SIG-M5 (cell line): ENCODE data around the gene WDR76.
"Not testable (repeated sequence)": the region's sequence is repeated elsewhere in the genome, so short reads cannot be mapped to it uniquely, and the experiment has no call there.

ENCODE experiments used
- DNase-seq: peaks from one replicate; lab custom pipeline; 2025; lab: John Stamatoyannopoulos, UW

WDR76 gene

GRCh38 chr15:43821505-43821904 lies 5.3 kb upstream of the WDR76 start:
- DNase-seq: no peak

GRCh38 chr15:43824302-43825246 lies 2.2 kb upstream of the WDR76 start, which contains the start of gene MFAP1:
Gene MFAP1 (minus strand): TSS chr15:43824690. CDS start chr15:43824569, 121 bp downstream.
- DNase-seq: peak; percentile 56

- not testable (repeated sequence) for DNase-seq
These were observed 1.5 kb upstream of the WDR76 start for GRCh38 chr15:43825305-43825704.

- DNase-seq: no peak
These were observed 734 bp upstream of the WDR76 start for GRCh38 chr15:43826029-43826507.

GRCh38 chr15:43828061-43828657 lies 1.4 kb downstream of the WDR76 start:
- no peak for DNase-seq

GRCh38 chr15:43829951-43830540 lies 3.2 kb downstream of the WDR76 start:
- DNase-seq: not testable (repeated sequence)

- DNase-seq: not testable (repeated sequence)
These were observed 4.0 kb downstream of the WDR76 start for GRCh38 chr15:43830691-43831275.

- not testable (repeated sequence) for DNase-seq
These were observed 4.8 kb downstream of the WDR76 start for GRCh38 chr15:43831519-43832052.

GRCh38 chr15:43832485-43832884 lies 5.7 kb downstream of the WDR76 start:
- DNase-seq: not testable (repeated sequence)

GRCh38 chr15:43845421-43845820 lies 18.6 kb downstream of the WDR76 start:
- no peak for DNase-seq

GRCh38 chr15:43851251-43851650 lies 24.4 kb downstream of the WDR76 start:
- DNase-seq: no peak

GRCh38 chr15:43852607-43853006 lies 25.8 kb downstream of the WDR76 start:
- DNase-seq: no peak

- DNase-seq: no peak
These were observed 28.0 kb downstream of the WDR76 start for GRCh38 chr15:43854801-43855200.

GRCh38 chr15:43859546-43859945 lies 32.7 kb downstream of the WDR76 start:
- no peak for DNase-seq

- not testable (repeated sequence) for DNase-seq
These were observed 39.8 kb downstream of the WDR76 start for GRCh38 chr15:43866636-43867035.

GRCh38 chr15:43867096-43867495 lies 40.3 kb downstream of the WDR76 start:
- DNase-seq: no peak

GRCh38 chr15:43868406-43868805 lies 41.6 kb downstream of the WDR76 start:
- DNase-seq: no peak

GRCh38 chr15:43871835-43872234 lies 45.0 kb downstream of the WDR76 start:
- DNase-seq: no peak

- DNase-seq: no peak
These were observed 45.7 kb downstream of the WDR76 start for GRCh38 chr15:43872416-43873020.

- DNase-seq: no peak
These were observed 46.8 kb downstream of the WDR76 start for GRCh38 chr15:43873651-43874050.

GRCh38 chr15:43876872-43877271 lies 50.1 kb downstream of the WDR76 start:
- DNase-seq: no peak
